GM12864 (cell line): Measurements from ENCODE around the gene GNB1.

ENCODE experiments used
- DNase-seq: peaks from one replicate; pipeline ENCODE4 v3.0.0-alpha.2; 2011; ENCODE audit warnings: low read depth
- H3K4me3 ChIP-seq: 2 replicates; pipeline ENCODE4 v1.5.1; 2011; ENCODE audit warnings: mild to moderate bottlenecking, low read depth, low read length, control low read depth
- CTCF ChIP-seq: IDR thresholded peaks from 2 replicates; pipeline ENCODE4 v1.5.1; 2011; ENCODE audit warnings: low read depth, mild to moderate bottlenecking, moderate library complexity, low read length, control low read depth, inconsistent platforms; ENCODE audit errors: missing control alignments

The GNB1 gene

DNA sequence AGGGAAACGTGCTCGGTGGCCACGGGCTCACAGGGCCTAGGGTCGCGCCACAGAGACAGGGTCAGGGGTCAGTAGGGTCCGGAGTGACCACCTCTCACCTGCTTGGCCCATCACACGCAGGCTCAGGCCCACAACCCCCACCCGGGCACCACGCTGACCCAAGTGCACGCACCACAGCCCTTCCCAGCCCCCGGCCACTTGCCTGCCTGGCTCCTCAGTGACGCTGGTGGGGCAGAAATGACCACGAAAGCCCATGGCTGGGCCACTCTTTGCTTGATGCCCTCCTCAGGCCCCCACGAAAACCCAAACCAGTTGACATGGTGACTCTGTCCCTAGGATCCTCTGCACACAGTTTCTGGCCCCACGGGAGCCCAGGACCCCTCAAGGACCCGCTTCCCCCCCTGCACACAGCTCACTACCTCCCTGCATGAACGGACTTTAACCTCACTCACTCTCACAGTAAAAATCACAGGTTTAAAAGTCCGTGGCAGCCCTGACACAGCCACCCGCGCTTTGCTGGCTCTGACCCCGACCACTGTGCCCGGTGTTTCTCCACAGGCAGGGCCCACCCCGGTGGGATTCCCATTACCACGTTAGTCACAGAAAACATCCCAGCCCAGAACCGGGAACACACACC, 133.3 kb downstream of the GNB1 start:
- H3K4me3 ChIP-seq, result no peak overlapping the region
- no peak for TF ChIP-seq CTCF
- no peak for DNase-seq

GRCh38 chr1:1756661-1757421, 134.0 kb downstream of the GNB1 start:
- no peak for DNase-seq
- H3K4me3 ChIP-seq, result no peak overlapping the region
- TF ChIP-seq CTCF, result no peak

DNA sequence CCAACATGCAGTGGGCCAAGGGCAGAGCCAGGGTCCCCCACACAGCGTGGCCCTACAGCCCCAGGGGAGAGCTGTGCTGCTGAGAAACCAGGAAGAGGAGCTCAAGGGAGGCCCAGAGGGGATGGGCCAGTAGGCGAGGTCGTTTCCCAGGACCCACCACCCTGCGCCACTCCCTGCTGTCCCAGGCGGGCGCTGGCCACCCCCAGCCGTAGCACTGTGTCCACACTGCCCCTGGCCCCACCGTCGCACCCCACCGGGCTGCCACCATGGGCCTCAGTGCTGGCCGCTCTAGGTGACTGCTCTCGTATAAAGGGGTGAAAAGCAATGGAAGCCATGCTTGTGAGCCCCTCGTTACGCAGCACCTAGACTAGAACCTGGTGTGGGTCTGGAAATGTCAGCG, 135.0 kb downstream of the GNB1 start:
- no peak overlapping the region for H3K4me3 ChIP-seq
- no peak for TF ChIP-seq CTCF
- no peak for DNase-seq

DNA sequence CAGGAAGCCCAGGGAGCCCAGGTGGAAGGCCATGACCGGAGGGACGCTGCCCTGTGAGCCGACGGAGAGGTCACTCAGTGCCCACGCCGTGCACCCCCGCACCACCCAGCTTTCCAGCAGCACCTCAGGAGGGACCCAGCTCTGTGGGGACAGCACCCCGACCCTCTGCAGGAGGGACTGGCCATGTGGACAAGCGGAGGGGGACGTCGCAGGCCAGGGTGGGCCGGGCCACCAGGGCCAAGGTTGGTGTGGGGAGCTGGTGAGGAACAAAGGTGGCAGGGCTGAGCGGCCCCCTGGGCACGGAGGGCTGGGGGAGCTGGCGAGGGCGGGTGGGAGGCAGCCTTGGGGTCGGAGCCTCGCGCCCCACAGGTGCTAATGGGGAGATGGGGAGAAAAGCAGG, 135.5 kb downstream of the GNB1 start:
- TF ChIP-seq CTCF, result no peak
- DNase-seq, result no peak
- H3K4me3 ChIP-seq, result no peak overlapping the region

DNA sequence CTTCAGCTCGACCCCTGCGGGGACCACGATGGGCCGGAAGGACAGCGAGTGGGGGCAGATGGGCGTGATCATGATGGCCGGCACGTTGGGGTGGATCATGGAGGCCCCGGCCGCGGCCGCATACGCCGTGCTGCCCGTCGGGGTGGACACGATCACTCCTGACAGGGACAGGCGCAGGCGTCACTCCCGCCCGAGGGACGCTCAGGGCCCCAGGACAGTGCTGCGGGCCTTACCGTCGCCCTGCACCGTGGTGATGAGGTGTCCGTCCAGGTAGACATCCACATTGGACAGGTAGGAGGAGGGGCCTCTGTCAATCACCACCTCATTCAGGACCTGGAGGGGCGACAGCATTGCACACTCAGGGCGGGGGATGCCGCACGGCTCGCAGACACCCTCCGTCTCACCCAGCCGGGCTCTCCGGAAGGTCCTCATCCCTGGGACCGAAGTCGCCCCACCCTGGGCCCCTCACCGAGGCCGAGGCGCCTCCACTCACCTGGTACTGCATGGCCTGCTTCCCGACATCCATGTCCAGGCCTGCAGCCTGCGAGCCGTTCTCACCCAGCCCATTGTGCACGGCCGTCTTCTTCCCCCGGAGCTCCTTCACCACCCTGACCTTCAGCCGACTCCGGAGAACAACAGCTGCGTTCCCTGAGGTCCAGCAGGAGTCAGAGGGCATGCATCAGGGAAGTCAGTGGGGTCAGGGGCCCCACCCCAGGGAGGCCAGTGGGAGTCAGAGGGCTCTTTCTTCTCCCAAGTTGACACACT, 136.7 kb downstream of the GNB1 start:
- no peak overlapping the region for H3K4me3 ChIP-seq
- TF ChIP-seq CTCF, result no peak
- no peak for DNase-seq

GRCh38 chr1:1753607-1754005, 137.3 kb downstream of the GNB1 start:
- no peak for DNase-seq
- no peak overlapping the region for H3K4me3 ChIP-seq
- no peak for TF ChIP-seq CTCF
